H1 (cell line): ENCODE measurements around the gene TBX4.

Experiments used
- EZH2 ChIP-seq: fragments of 200-600 bp; sonication (generic); IDR thresholded peaks from 2 replicates; pipeline ENCODE4 v1.7.1; 2012; ENCODE audit warnings: low read depth, mild to moderate bottlenecking, moderate library complexity, low read length, inconsistent platforms; ENCODE audit not compliant: severe bottlenecking
- NRF1 ChIP-seq: IDR thresholded peaks from 2 replicates; pipeline ENCODE4 v1.6.1; 2011; ENCODE audit warnings: mild to moderate bottlenecking, low read depth, low read length, improper control_type of control experiment
- POLR2AphosphoS5 ChIP-seq: IDR thresholded peaks from 2 replicates; pipeline ENCODE4 v1.6.1; 2011; ENCODE audit warnings: low read depth, low read length
- RXRA ChIP-seq: IDR thresholded peaks from 2 replicates; pipeline ENCODE4 v1.6.1; 2011; ENCODE audit warnings: low read depth, mild to moderate bottlenecking, low read length, moderate library complexity; ENCODE audit not compliant: insufficient read depth
- SIN3A ChIP-seq, 2 experiments: IDR thresholded peaks in 1 of 2; conservative IDR thresholded peaks in 1 of 2; 2 replicates each; pipeline ENCODE4 v1.6.1; 2011 to 2012; ENCODE audit warnings: low read length in 2 of 2, improper control_type of control experiment in 1 of 2, low read depth in 1 of 2, mild to moderate bottlenecking in 1 of 2
- SP1 ChIP-seq: IDR thresholded peaks from 2 replicates; pipeline ENCODE4 v1.6.1; 2011; ENCODE audit warnings: low read depth, low read length
- TF ChIP-seq, protein P1 (sequence below), 3 experiments: IDR thresholded peaks; 1 replicate in 2 of 3; 2 replicates in 1 of 3; pipeline versions ENCODE4 v1.5.1 to v1.6.1; 2011; ENCODE audit warnings: low read length in 3 of 3, mild to moderate bottlenecking in 3 of 3, inconsistent platforms in 2 of 3, low read depth in 1 of 3, moderate library complexity in 1 of 3; ENCODE audit not compliant: insufficient read depth in 1 of 3; ENCODE audit errors: control extremely low read depth in 1 of 3
- TF ChIP-seq, protein P2 (sequence below): fragments of 300-600 bp; sonication (generic); IDR thresholded peaks from 2 replicates; pipeline ENCODE4 v1.7.1; 2012; ENCODE audit warnings: low read length, moderate library complexity, mild to moderate bottlenecking, inconsistent platforms; ENCODE audit not compliant: insufficient replicate concordance
- TF ChIP-seq, protein P3 (sequence below): IDR thresholded peaks from 2 replicates; pipeline ENCODE4 v1.6.1; 2011; ENCODE audit warnings: low read depth, mild to moderate bottlenecking, low read length; ENCODE audit not compliant: insufficient read depth

DNA sequence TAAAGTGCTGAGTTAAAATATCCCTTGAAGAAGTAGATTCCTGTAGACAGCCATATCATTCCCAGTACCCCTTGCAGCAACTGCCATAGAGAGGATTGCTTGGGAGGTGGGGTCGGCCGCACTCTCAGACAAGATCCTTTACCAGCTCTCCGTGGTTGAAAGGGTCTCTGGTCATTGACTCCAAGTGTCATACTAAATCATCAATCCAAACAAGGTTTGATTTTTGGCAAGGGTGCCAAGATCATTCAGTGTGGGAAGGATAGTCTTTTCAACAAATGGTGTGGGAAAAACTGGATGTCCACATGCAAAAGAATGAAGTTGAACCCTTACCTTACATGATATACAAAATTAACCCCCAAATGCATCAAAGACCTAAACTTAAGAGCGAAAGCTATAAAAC lies 30.8 kb upstream of the TBX4 start:
- TF ChIP-seq NRF1, result no peak
- TF ChIP-seq, protein P1, sequence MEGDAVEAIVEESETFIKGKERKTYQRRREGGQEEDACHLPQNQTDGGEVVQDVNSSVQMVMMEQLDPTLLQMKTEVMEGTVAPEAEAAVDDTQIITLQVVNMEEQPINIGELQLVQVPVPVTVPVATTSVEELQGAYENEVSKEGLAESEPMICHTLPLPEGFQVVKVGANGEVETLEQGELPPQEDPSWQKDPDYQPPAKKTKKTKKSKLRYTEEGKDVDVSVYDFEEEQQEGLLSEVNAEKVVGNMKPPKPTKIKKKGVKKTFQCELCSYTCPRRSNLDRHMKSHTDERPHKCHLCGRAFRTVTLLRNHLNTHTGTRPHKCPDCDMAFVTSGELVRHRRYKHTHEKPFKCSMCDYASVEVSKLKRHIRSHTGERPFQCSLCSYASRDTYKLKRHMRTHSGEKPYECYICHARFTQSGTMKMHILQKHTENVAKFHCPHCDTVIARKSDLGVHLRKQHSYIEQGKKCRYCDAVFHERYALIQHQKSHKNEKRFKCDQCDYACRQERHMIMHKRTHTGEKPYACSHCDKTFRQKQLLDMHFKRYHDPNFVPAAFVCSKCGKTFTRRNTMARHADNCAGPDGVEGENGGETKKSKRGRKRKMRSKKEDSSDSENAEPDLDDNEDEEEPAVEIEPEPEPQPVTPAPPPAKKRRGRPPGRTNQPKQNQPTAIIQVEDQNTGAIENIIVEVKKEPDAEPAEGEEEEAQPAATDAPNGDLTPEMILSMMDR (IDR thresholded peaks at IDR 0.05; ENCODE audit: control extremely low read depth in 1 of 3, insufficient read depth in 1 of 3, low read depth in 1 of 3, low read length in 3 of 3), result no peak
- TF ChIP-seq, protein P2, sequence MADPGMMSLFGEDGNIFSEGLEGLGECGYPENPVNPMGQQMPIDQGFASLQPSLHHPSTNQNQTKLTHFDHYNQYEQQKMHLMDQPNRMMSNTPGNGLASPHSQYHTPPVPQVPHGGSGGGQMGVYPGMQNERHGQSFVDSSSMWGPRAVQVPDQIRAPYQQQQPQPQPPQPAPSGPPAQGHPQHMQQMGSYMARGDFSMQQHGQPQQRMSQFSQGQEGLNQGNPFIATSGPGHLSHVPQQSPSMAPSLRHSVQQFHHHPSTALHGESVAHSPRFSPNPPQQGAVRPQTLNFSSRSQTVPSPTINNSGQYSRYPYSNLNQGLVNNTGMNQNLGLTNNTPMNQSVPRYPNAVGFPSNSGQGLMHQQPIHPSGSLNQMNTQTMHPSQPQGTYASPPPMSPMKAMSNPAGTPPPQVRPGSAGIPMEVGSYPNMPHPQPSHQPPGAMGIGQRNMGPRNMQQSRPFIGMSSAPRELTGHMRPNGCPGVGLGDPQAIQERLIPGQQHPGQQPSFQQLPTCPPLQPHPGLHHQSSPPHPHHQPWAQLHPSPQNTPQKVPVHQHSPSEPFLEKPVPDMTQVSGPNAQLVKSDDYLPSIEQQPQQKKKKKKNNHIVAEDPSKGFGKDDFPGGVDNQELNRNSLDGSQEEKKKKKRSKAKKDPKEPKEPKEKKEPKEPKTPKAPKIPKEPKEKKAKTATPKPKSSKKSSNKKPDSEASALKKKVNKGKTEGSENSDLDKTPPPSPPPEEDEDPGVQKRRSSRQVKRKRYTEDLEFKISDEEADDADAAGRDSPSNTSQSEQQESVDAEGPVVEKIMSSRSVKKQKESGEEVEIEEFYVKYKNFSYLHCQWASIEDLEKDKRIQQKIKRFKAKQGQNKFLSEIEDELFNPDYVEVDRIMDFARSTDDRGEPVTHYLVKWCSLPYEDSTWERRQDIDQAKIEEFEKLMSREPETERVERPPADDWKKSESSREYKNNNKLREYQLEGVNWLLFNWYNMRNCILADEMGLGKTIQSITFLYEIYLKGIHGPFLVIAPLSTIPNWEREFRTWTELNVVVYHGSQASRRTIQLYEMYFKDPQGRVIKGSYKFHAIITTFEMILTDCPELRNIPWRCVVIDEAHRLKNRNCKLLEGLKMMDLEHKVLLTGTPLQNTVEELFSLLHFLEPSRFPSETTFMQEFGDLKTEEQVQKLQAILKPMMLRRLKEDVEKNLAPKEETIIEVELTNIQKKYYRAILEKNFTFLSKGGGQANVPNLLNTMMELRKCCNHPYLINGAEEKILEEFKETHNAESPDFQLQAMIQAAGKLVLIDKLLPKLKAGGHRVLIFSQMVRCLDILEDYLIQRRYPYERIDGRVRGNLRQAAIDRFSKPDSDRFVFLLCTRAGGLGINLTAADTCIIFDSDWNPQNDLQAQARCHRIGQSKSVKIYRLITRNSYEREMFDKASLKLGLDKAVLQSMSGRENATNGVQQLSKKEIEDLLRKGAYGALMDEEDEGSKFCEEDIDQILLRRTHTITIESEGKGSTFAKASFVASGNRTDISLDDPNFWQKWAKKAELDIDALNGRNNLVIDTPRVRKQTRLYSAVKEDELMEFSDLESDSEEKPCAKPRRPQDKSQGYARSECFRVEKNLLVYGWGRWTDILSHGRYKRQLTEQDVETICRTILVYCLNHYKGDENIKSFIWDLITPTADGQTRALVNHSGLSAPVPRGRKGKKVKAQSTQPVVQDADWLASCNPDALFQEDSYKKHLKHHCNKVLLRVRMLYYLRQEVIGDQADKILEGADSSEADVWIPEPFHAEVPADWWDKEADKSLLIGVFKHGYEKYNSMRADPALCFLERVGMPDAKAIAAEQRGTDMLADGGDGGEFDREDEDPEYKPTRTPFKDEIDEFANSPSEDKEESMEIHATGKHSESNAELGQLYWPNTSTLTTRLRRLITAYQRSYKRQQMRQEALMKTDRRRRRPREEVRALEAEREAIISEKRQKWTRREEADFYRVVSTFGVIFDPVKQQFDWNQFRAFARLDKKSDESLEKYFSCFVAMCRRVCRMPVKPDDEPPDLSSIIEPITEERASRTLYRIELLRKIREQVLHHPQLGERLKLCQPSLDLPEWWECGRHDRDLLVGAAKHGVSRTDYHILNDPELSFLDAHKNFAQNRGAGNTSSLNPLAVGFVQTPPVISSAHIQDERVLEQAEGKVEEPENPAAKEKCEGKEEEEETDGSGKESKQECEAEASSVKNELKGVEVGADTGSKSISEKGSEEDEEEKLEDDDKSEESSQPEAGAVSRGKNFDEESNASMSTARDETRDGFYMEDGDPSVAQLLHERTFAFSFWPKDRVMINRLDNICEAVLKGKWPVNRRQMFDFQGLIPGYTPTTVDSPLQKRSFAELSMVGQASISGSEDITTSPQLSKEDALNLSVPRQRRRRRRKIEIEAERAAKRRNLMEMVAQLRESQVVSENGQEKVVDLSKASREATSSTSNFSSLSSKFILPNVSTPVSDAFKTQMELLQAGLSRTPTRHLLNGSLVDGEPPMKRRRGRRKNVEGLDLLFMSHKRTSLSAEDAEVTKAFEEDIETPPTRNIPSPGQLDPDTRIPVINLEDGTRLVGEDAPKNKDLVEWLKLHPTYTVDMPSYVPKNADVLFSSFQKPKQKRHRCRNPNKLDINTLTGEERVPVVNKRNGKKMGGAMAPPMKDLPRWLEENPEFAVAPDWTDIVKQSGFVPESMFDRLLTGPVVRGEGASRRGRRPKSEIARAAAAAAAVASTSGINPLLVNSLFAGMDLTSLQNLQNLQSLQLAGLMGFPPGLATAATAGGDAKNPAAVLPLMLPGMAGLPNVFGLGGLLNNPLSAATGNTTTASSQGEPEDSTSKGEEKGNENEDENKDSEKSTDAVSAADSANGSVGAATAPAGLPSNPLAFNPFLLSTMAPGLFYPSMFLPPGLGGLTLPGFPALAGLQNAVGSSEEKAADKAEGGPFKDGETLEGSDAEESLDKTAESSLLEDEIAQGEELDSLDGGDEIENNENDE, result no peak
- TF ChIP-seq, protein P3, sequence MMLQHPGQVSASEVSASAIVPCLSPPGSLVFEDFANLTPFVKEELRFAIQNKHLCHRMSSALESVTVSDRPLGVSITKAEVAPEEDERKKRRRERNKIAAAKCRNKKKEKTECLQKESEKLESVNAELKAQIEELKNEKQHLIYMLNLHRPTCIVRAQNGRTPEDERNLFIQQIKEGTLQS, result no peak
- no peak for TF ChIP-seq POLR2AphosphoS5
- no peak for TF ChIP-seq RXRA
- no peak for TF ChIP-seq SP1
- TF ChIP-seq SIN3A (conservative IDR thresholded peaks at IDR 0.05 in 1 of 2, IDR thresholded peaks at IDR 0.05 in 1 of 2; ENCODE audit: low read depth in 1 of 2, low read length in 2 of 2), result no peak
- no peak for TF ChIP-seq EZH2
